ENCODE results near the gene CNTN3.

CNTN3 gene

DNA sequence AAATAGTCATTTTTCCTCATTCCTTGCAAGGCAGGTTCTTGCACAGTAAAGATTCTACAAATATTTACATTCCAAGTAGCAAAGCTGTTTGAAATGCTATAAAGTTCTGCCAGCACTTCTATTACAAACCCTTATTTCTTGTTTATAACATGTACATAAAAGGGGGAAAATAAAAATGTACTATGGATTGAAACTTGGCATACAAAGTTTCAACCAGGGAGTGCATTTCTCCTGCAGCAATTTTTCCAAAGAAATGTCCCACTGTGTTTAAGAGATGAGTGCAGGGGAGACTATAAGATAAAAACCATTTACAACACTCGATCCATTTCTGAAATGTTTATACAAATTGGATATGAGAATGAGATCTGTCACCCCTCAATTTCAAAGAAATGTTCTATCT, 3.3 kb downstream of the CNTN3 start:
- no peak for DNase-seq (ENCODE audit: low read depth in 2 of 2)

DNA sequence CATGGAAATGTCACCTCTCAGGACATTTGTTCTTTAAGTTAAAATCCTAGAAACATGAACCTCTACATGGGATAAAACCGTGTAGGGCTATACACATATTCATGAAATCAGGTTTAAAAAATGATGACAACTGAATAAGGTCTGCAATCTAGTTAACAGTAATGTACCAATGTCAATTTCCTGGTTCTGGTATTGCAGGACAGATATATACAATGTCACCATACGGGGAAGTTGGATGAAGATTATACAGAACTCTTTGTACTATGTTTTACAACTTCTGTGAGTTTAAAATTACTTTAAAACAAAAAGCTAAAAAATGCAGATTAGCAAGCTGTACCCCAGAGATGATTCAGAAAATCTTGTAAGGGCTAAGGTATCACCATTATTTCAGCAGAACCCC, 6.7 kb downstream of the CNTN3 start:
- no peak for DNase-seq (ENCODE audit: low read depth in 2 of 2)

GRCh38 chr3:74606996-74607395, 7.5 kb downstream of the CNTN3 start:
- no peak for DNase-seq (ENCODE audit: low read depth in 2 of 2)

GRCh38 chr3:74605437-74605836, 9.0 kb downstream of the CNTN3 start:
- no peak for DNase-seq (ENCODE audit: low read depth in 2 of 2)

DNA sequence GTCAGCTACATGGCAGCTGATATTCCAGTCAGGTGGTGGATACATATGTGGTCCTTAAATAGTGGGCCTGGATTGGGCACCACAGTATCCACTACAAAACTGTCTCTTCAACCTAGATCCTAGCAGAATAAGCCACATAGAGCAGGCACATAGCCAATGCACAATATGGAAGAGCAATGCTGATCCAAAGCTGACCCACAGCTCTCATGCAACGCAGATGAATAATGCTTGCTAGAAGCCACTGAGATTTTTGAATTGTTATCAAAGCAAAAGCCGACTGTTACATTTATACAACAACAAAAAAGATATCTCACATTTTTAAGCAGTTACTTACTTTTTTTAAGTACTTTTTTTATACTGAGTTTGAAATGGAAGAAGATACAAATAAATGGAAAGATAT, 11.2 kb downstream of the CNTN3 start:
- no peak for DNase-seq (ENCODE audit: low read depth in 2 of 2)

DNA sequence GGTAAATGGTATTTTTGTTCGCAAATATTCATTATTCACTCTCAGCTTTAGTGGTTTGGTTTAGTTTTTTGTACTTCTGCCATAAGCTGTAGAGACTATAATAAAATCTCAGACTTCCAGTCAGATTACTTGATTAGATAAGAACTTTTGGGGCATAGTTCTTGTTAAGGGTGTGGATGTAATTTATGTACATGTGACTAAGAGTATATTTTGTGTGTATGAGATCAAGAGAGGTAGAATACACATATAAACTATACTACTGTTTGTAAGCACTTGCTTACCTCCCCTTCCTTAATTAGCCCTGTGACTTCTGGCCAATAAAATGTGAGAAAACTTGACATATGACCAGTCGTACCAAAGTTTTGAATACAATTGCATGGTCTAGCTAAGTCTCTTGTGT, 12.0 kb downstream of the CNTN3 start:
- no peak for DNase-seq (ENCODE audit: low read depth in 2 of 2)

DNA sequence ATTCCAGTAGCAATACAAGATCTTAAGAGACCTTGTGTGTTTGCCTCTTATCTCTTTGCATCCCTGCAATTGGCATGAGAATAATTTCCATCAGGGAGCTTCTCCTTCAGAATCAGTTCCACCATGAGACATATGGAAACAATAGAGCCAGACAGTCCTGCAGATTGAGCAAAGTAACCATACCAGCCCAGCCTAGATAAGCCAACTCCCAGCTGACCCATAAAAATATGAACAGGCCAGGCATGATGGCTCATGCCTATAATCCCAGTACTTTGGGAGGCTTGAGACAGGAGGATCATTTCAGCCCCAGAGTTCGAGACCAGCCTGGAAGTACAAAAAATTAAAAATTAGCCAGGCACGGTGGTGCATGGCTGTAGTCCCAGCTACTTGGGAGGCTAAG, 12.7 kb downstream of the CNTN3 start:
- no peak for DNase-seq (ENCODE audit: low read depth in 2 of 2)

DNA sequence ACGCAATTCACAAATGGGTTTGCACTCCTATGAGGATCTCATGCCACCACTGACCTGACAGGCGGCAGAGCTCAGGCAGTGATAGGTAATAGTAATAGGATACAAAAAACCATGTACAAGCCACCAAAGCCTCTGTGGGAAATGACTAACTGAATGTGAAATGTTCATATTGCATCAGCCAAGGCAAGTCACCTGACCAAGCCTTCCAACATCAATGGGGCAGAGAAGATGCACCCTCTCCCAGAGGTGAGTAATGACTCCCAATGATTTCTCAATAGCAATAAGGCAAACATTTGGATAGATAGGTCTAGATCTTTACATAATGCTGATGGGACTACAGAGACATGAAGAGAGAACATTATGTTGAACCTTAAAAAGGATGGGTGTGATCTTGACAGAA, 14.9 kb downstream of the CNTN3 start:
- DNase-seq (ENCODE audit: low read depth in 2 of 2), result no peak

- DNase-seq (ENCODE audit: low read depth in 2 of 2), result no peak
These were observed 21.3 kb downstream of the CNTN3 start for GRCh38 chr3:74593152-74593551.

- no peak for DNase-seq (ENCODE audit: low read depth in 2 of 2)
These were observed 22.1 kb downstream of the CNTN3 start for GRCh38 chr3:74592359-74592758.

GRCh38 chr3:74591946-74592345, 22.5 kb downstream of the CNTN3 start:
- DNase-seq (ENCODE audit: low read depth in 2 of 2), result no peak

GRCh38 chr3:74591342-74591741, 23.1 kb downstream of the CNTN3 start:
- no peak for DNase-seq (ENCODE audit: low read depth in 2 of 2)

- no peak for DNase-seq (ENCODE audit: low read depth in 2 of 2)
These were observed 23.7 kb downstream of the CNTN3 start for GRCh38 chr3:74590620-74591262.

- DNase-seq (ENCODE audit: low read depth in 2 of 2), result no peak
These were observed 29.7 kb downstream of the CNTN3 start for GRCh38 chr3:74584782-74585181.

DNA sequence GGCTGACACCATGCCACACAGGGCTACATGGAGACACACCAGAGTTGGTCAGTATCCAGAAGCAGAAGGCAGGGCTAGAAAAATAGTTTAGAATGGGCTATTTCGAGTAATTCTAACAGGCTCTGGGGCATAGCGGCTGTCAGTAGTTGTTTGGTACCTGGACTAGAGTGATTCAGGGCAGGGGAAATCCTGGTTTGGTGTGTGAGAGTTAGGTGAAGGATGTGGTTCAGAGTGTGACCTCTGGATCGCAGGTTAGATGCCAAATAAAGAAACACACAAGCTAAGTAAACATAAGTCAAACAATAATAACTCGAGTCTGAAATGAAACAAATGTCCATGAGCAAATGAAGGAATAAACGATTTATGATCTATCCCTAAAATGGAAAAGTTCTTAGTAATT, 31.5 kb downstream of the CNTN3 start:
- DNase-seq (ENCODE audit: low read depth in 2 of 2), result no peak

GRCh38 chr3:74575857-74576256, 38.6 kb downstream of the CNTN3 start:
- no peak for DNase-seq (ENCODE audit: low read depth in 2 of 2)

DNA sequence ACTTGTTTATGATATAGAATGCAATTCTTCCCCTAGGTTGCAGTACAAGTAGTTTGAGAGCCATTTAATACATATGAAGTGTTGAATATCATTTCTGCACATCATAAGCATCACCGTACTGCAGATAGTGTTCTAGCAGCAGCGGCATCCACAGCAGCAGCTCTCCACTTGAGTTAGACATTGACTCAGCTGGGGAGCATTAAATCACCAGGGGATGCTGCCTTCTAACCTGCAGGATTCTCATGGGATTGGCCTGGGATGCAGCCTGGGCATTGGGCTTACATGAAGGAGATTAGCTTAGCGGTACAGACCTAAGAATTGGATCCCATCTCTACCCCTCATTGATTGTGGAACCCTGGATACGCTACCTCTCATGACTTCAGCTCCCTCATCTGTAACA, 43.3 kb downstream of the CNTN3 start:
- no peak for DNase-seq (ENCODE audit: low read depth in 2 of 2)
